Suprapubic skin (tissue), 4 donors: ENCODE data around the gene SCPEP1.

Experiments
- CTCF ChIP-seq, 2 donors: fragments of 200-600 bp in 1 of 2; fragments of 450-650 bp in 1 of 2; sonication (generic) in 1 of 2; IDR thresholded peaks; one replicate each; pipeline ENCODE4 v1.5.1; 2016 to 2019; ENCODE audit warnings: antibody characterized with exemption in 2 of 2, mild to moderate bottlenecking in 1 of 2, moderate library complexity in 1 of 2
- POLR2A ChIP-seq, 2 donors: fragments of 450-650 bp; IDR thresholded peaks; one replicate each; pipeline ENCODE4 v1.6.1; 2017; ENCODE audit warnings: antibody characterized with exemption in 2 of 2, mild to moderate bottlenecking in 2 of 2, moderate library complexity in 2 of 2
- POLR2AphosphoS5 ChIP-seq, 3 donors: sonication (generic); formaldehyde crosslinking; IDR thresholded peaks; one replicate each; pipeline ENCODE4 v1.6.1; 2017; ENCODE audit warnings: antibody characterized with exemption in 3 of 3

- no peak for TF ChIP-seq CTCF (IDR thresholded peaks at IDR 0.05)
- TF ChIP-seq POLR2A (IDR thresholded peaks at IDR 0.05): no peak
- no peak for TF ChIP-seq POLR2AphosphoS5 (IDR thresholded peaks at IDR 0.05)
Observed at GRCh38 chr17:57008958-57009357, 31.0 kb downstream of the SCPEP1 start.
